Measurements from ENCODE around the gene DTX4. TPM values are rescaled to one million over a fixed set of nuclear protein-coding genes. Genes with fewer than 3 reads are reported as not detected.
A peak's percentile ranks its signal among the peaks of the same experiment; 100 is the strongest.

The DTX4 gene
- total RNA-seq, 1 experiment from 2014 or later, result 96.7 TPM

DNA sequence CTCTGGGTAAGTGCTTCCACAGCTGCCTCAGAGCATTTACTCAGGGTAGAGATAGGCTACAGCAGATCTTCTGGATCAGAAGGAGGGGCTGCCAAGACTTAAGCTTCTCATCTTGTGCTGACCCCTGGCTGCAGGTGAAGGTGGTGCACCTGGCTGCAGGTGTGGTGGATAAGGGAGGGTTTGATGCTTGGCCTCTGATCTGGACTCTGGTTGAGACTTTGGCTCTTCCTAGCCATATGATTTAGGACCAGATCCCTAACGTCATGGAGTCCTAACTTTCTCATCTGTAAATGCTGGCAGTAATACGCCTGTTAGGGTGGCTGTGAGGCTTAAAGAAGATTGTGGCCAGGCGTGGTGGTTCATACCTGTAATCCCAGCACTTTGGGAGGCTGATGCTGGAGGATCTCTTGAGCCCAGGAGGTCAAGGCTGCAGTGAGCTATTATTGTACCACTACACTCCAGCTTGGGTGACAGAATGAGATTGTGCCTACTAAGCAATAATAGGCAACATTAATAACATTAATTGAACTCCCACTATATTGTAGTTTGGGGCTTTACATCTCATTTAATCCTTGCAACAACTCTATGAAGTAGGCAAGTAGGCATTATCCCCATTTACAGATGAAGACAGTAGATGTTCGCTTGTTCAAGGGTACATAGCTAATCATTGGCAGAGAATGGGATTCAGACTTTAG is 10.7 kb downstream of the DTX4 start:
- intact Hi-C loops (cut with micrococcal nuclease; ENCODE audit: unreplicated experiment), result no loop called here
- Histone ChIP-seq H3K36me3 (ENCODE audit: control insufficient read depth, insufficient read depth, low read length) (peaks cover 24% of the 10 kb centered on the region), H3K4me3 (ENCODE audit: low read depth, low read length) (no peak overlapping the region), H3K4me1 (peaks cover 50% of the 10 kb centered on the region), H3K27me3 (replicated peaks; ENCODE audit: control insufficient read depth, insufficient read depth, low read length) (no peaks in the 10 kb centered on the region), H3K9me3 (peaks cover 10% of the 10 kb centered on the region; the same call in 1 of the 2 replicates)
- Mint-ChIP-seq H3K36me3 (ENCODE audit: insufficient read depth, unreplicated experiment) (peaks cover 93% of the 10 kb centered on the region), H3K4me3 (ENCODE audit: unreplicated experiment) (no peak overlapping the region), H3K9me3 (ENCODE audit: unreplicated experiment) (peaks cover 15% of the 10 kb centered on the region), H3K27me3 (ENCODE audit: insufficient read depth, unreplicated experiment) (no peaks in the 10 kb centered on the region), H3K4me1 (ENCODE audit: low read depth, unreplicated experiment) (peaks cover 39% of the 10 kb centered on the region), H3K27ac (ENCODE audit: unreplicated experiment) (no peak overlapping the region)
- ChIA-PET POLR2A (interaction anchor here (1.1 to 2.1 kb wide), 2 partner anchors 8 to 11 kb away, joined by 8 to 13 read pairs; partner anchors contain the start of gene DTX4), CTCF (interaction anchor here (1.2 to 4.4 kb wide), 2 partner anchors 9 to 40 kb away, joined by 4 to 59 read pairs; partner anchors contain the start of genes DTX4 and FAM111A)
- BruUV-seq (replicated peaks), result no TSS peak
- TF ChIP-seq, protein P1, sequence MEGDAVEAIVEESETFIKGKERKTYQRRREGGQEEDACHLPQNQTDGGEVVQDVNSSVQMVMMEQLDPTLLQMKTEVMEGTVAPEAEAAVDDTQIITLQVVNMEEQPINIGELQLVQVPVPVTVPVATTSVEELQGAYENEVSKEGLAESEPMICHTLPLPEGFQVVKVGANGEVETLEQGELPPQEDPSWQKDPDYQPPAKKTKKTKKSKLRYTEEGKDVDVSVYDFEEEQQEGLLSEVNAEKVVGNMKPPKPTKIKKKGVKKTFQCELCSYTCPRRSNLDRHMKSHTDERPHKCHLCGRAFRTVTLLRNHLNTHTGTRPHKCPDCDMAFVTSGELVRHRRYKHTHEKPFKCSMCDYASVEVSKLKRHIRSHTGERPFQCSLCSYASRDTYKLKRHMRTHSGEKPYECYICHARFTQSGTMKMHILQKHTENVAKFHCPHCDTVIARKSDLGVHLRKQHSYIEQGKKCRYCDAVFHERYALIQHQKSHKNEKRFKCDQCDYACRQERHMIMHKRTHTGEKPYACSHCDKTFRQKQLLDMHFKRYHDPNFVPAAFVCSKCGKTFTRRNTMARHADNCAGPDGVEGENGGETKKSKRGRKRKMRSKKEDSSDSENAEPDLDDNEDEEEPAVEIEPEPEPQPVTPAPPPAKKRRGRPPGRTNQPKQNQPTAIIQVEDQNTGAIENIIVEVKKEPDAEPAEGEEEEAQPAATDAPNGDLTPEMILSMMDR (IDR thresholded peaks at IDR 0.05; ENCODE audit: insufficient read depth in 1 of 2, low read depth in 1 of 2, low read length in 1 of 2, severe bottlenecking in 1 of 2, unreplicated experiment in 1 of 2), result peak; percentile 70 to 79
- DNase-seq, result peak; percentile 77 to 79

DNA sequence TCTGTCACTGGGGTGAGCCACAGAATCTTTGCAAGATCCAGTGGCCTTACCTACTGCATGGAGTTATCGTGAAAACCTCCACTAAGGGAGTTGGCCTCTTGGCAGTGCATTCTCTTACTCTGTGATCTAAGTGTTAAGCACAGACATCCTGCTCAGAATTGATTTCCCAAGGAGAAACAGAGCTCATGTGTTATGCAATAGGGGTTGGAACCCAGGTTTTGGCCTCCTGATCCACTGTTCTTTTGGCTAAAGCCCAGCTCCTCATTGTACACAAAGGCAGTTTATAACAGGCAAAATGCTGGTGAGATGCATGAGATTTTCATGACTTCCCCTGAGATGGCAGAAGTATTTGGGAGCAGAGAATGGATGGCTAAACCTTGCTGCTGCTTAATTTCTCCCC is 11.8 kb downstream of the DTX4 start:
- peaks cover 27% of the 10 kb centered on the region for H3K36me3 ChIP-seq (ENCODE audit: control insufficient read depth, insufficient read depth, low read length)
- peaks cover 93% of the 10 kb centered on the region for H3K36me3 Mint-ChIP-seq (ENCODE audit: insufficient read depth, unreplicated experiment)
- no TSS peak for BruUV-seq (replicated peaks)
- H3K9me3 ChIP-seq, result peaks cover 9% of the 10 kb centered on the region; the same call in 1 of the 2 replicates
- TF ChIP-seq, protein P1 (IDR thresholded peaks at IDR 0.05; ENCODE audit: insufficient read depth in 1 of 2, low read depth in 1 of 2, low read length in 1 of 2, severe bottlenecking in 1 of 2, unreplicated experiment in 1 of 2), result no peak
- H3K4me3 Mint-ChIP-seq (ENCODE audit: unreplicated experiment), result no peak overlapping the region
- peaks cover 3% of the 10 kb centered on the region for H3K9me3 Mint-ChIP-seq (ENCODE audit: unreplicated experiment)
- no peak overlapping the region for H3K4me3 ChIP-seq (ENCODE audit: low read depth, low read length)
- peaks cover 62% of the 10 kb centered on the region for H3K4me1 ChIP-seq
- DNase-seq, result no peak
- intact Hi-C loops (cut with micrococcal nuclease; ENCODE audit: unreplicated experiment), result no loop called here
- H3K4me1 Mint-ChIP-seq (ENCODE audit: low read depth, unreplicated experiment), result peaks cover 42% of the 10 kb centered on the region
- no peaks in the 10 kb centered on the region for H3K27me3 Mint-ChIP-seq (ENCODE audit: insufficient read depth, unreplicated experiment)
- H3K27me3 ChIP-seq (replicated peaks; ENCODE audit: control insufficient read depth, insufficient read depth, low read length), result no peaks in the 10 kb centered on the region
- ChIA-PET POLR2A (no interaction called here), CTCF (interaction anchor here (4.4 kb wide), 1 partner anchor 11 kb away, joined by 59 read pairs; the partner anchor contains the start of gene DTX4)
- H3K27ac Mint-ChIP-seq (ENCODE audit: unreplicated experiment), result peak overlapping the region; percentile 93

DNA sequence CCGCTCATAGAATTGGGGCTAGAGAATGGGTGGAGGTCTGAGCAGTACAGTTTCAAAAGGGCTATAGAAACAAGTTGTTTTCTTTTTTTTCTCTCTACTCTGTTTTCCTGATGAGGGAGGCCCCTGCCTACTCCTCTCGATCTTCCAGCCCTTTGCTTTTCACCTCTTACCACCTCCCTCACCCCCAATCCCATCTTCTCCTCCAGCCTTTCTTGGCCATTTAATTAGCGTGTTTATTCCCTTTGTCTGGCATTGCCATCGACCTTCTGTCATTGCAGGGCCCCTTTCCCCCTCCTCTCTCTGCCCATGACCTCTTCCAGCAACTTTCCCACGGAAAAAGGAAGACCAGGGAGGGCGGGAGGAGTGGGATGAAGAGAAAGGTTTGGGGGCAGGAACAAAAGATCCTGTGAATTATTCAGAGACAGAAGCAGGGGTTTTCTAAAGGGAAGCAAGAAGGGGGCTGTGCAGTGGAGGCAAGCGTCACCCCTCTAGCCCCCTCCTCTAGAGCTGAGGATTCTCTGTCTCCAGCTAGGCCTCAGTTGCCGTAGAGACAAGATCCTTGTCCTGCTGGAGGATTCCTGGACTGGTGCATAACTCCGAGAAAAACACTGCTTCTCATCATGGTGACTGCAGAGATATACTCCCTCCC is 12.9 kb downstream of the DTX4 start:
- no TSS peak for BruUV-seq (replicated peaks)
- Mint-ChIP-seq H3K4me1 (ENCODE audit: low read depth, unreplicated experiment) (peaks cover 46% of the 10 kb centered on the region), H3K9me3 (ENCODE audit: unreplicated experiment) (no peaks in the 10 kb centered on the region), H3K27me3 (ENCODE audit: insufficient read depth, unreplicated experiment) (no peaks in the 10 kb centered on the region), H3K4me3 (ENCODE audit: unreplicated experiment) (peak overlapping the region; percentile 76), H3K27ac (ENCODE audit: unreplicated experiment) (peak overlapping the region; percentile 93), H3K36me3 (ENCODE audit: insufficient read depth, unreplicated experiment) (peaks cover 93% of the 10 kb centered on the region)
- Histone ChIP-seq H3K9me3 (no peaks in the 10 kb centered on the region), H3K4me3 (ENCODE audit: low read depth, low read length) (peak overlapping the region; percentile 11; the same call in 1 of the 2 replicates), H3K36me3 (ENCODE audit: control insufficient read depth, insufficient read depth, low read length) (peaks cover 24% of the 10 kb centered on the region), H3K4me1 (peaks cover 72% of the 10 kb centered on the region), H3K27me3 (replicated peaks; ENCODE audit: control insufficient read depth, insufficient read depth, low read length) (no peaks in the 10 kb centered on the region)
- POLR2A ChIA-PET, result interaction anchor here (1.9 to 2.7 kb wide), 2 partner anchors 10 to 13 kb away, joined by 56 to 69 read pairs; partner anchors contain the start of gene DTX4
- TF ChIP-seq, protein P1 (IDR thresholded peaks at IDR 0.05; ENCODE audit: insufficient read depth in 1 of 2, low read depth in 1 of 2, low read length in 1 of 2, severe bottlenecking in 1 of 2, unreplicated experiment in 1 of 2), result no peak
- CTCF ChIA-PET, result interaction anchor here (1.8 to 5.9 kb wide), 6 partner anchors 12 to 30 kb away, joined by 5 to 304 read pairs (median 15); partner anchors contain the start of gene DTX4
- intact Hi-C loops (cut with micrococcal nuclease; ENCODE audit: unreplicated experiment), result no loop called here
- no peak for DNase-seq

Measured in Caco-2 (cell line).